ENCODE measurements around the gene FLNB.

Gene FLNB

GRCh38 chr3:58202917-58203360, 194.7 kb downstream of the FLNB start:
- TF ChIP-seq TCF4 (CRISPR knock-in tag; IDR thresholded peaks at IDR 0.05; ENCODE audit: borderline replicate concordance), result no peak
- TF ChIP-seq ISL1 (CRISPR knock-in tag; IDR thresholded peaks at IDR 0.05), result no peak
- TF ChIP-seq ZFP30 (CRISPR knock-in tag; IDR thresholded peaks at IDR 0.05), result no peak
- TF ChIP-seq BACH2 (CRISPR knock-in tag; IDR thresholded peaks at IDR 0.05; ENCODE audit: borderline replicate concordance), result no peak
- no peak for TF ChIP-seq PATZ1 (CRISPR knock-in tag; IDR thresholded peaks at IDR 0.05; ENCODE audit: borderline replicate concordance)
- no peak for TF ChIP-seq ESRRG (CRISPR knock-in tag; IDR thresholded peaks at IDR 0.05)
- TF ChIP-seq ZFP3 (CRISPR knock-in tag; IDR thresholded peaks at IDR 0.05), result no peak
- no peak for TF ChIP-seq ZNF565 (CRISPR knock-in tag; conservative IDR thresholded peaks at IDR 0.05; ENCODE audit: low read depth)
- no peak for TF ChIP-seq OSR1 (CRISPR knock-in tag; IDR thresholded peaks at IDR 0.05)
- TF ChIP-seq SNAI2 (CRISPR knock-in tag; IDR thresholded peaks at IDR 0.05), result no peak
- no peak for TF ChIP-seq RARB (CRISPR knock-in tag; IDR thresholded peaks at IDR 0.05)
- no peak for ATAC-seq

- no peak for ATAC-seq
- TF ChIP-seq OSR1 (CRISPR knock-in tag; IDR thresholded peaks at IDR 0.05) (no peak), POU6F1 (CRISPR knock-in tag; IDR thresholded peaks at IDR 0.05; ENCODE audit: borderline replicate concordance, low read depth) (no peak), ZNF8 (CRISPR knock-in tag; IDR thresholded peaks at IDR 0.05) (no peak), SNAI2 (CRISPR knock-in tag; IDR thresholded peaks at IDR 0.05) (no peak), ZFP3 (CRISPR knock-in tag; IDR thresholded peaks at IDR 0.05) (no peak)
Measured at GRCh38 chr3:58203541-58203940, 195.3 kb downstream of the FLNB start.

- TF ChIP-seq ZC3H10 (CRISPR knock-in tag; IDR thresholded peaks at IDR 0.05), result no peak
- no peak for TF ChIP-seq ARNTL (CRISPR knock-in tag; IDR thresholded peaks at IDR 0.05; ENCODE audit: borderline replicate concordance, low read depth)
- no peak for TF ChIP-seq TCF4 (CRISPR knock-in tag; IDR thresholded peaks at IDR 0.05; ENCODE audit: borderline replicate concordance)
- no peak for TF ChIP-seq SNAI2 (CRISPR knock-in tag; IDR thresholded peaks at IDR 0.05)
- TF ChIP-seq CSRNP3 (CRISPR knock-in tag; IDR thresholded peaks at IDR 0.05), result no peak
- no peak for TF ChIP-seq GLIS3 (CRISPR knock-in tag; IDR thresholded peaks at IDR 0.05)
- no peak for TF ChIP-seq ISL1 (CRISPR knock-in tag; IDR thresholded peaks at IDR 0.05)
- no peak for TF ChIP-seq ZFP30 (CRISPR knock-in tag; IDR thresholded peaks at IDR 0.05)
- TF ChIP-seq PPARA (CRISPR knock-in tag; IDR thresholded peaks at IDR 0.05; ENCODE audit: borderline replicate concordance), result no peak
- TF ChIP-seq ZFP3 (CRISPR knock-in tag; IDR thresholded peaks at IDR 0.05), result no peak
- no peak for TF ChIP-seq TOX (CRISPR knock-in tag; IDR thresholded peaks at IDR 0.05; ENCODE audit: borderline replicate concordance)
- TF ChIP-seq PATZ1 (CRISPR knock-in tag; IDR thresholded peaks at IDR 0.05; ENCODE audit: borderline replicate concordance), result no peak
- no peak for TF ChIP-seq TSHZ2 (CRISPR knock-in tag; IDR thresholded peaks at IDR 0.05)
- no peak for TF ChIP-seq OSR1 (CRISPR knock-in tag; IDR thresholded peaks at IDR 0.05)
- TF ChIP-seq BACH2 (CRISPR knock-in tag; IDR thresholded peaks at IDR 0.05; ENCODE audit: borderline replicate concordance), result no peak
- no peak for TF ChIP-seq CSDC2 (CRISPR knock-in tag; IDR thresholded peaks at IDR 0.05)
- no peak for TF ChIP-seq POU6F1 (CRISPR knock-in tag; IDR thresholded peaks at IDR 0.05; ENCODE audit: borderline replicate concordance, low read depth)
- TF ChIP-seq ZNF70 (CRISPR knock-in tag; IDR thresholded peaks at IDR 0.05), result no peak
- ATAC-seq, result no peak
Measured at GRCh38 chr3:58204720-58205119, 196.5 kb downstream of the FLNB start.

Data from SK-N-SH treated with all-trans-retinoic acid at 6 μM for 48 hours (cell line).